GM18867 (cell line): ENCODE measurements around the gene SEC31A.
"Not testable (repeated sequence)": the region's sequence is repeated elsewhere in the genome, so short reads cannot be mapped to it uniquely, and the experiment has no call there.

ENCODE experiments used
- ATAC-seq: cut with Tn5 transposase; IDR thresholded peaks from one replicate; pipeline ENCODE4 v1.9.1; 2021; ENCODE audit warnings: mild to moderate bottlenecking, moderate library complexity; ENCODE audit not compliant: unreplicated experiment

The SEC31A gene

GRCh38 chr4:82839624-82840023 lies 51.3 kb downstream of the SEC31A start:
- no peak for ATAC-seq

GRCh38 chr4:82833696-82834313 lies 57.1 kb downstream of the SEC31A start:
- no peak for ATAC-seq

GRCh38 chr4:82833060-82833459 lies 57.9 kb downstream of the SEC31A start:
- not testable (repeated sequence) for ATAC-seq

DNA sequence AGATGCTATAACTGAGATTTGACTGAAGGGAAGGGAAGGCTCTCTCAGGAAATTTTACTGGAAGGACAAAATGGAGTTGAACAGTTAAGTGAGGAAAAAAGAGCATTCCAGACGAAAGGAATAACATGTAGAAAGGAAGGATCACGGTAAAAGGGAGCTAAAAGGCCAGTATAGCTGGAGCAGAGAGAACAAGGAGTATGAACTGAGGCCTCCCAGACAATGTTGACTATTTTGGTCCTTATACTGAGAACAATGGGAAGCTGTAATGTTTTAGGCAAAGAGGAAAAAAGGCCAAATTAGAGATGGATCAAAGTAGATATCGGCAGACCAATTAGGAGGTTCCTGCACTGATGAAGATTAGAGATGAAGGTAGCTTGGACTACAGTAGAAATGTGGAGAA lies 65.5 kb downstream of the SEC31A start:
- no peak for ATAC-seq

DNA sequence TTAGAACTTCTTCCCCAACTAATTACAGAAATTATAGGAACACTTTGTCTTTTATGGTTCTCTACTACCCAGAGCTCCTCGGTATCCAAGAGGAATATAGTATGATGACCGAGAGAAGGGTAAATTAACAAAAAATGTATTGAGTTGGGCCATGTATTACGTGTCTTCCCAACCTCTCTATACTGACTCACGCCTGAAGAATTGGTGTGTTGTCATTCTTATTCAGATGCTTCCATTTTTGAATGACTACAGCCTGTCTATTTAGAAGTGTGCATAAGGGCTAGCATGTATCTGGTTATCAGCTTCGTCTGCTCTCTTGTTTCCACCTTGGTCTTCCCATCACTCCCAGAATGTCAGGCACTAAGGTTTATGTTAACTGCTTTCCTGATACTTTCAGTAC lies 67.9 kb downstream of the SEC31A start:
- no peak for ATAC-seq

DNA sequence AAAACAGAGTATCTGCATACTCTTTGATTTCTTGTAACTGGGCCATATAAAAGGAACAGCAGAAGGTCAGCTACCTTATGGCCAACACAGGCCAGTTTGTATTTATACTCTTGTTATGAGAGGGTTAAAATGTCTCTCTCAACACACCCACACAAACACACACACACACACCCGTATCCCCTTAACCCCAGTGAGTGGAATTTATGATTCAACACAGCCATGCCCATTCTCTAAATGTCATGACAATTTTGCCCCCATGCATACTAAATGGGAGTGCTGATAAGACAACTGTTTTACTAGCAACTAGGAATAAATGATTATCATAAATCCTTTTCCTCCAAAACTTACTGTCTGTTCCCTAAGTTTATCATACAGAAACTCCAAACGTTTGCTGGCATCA lies 70.3 kb downstream of the SEC31A start:
- ATAC-seq, result no peak

DNA sequence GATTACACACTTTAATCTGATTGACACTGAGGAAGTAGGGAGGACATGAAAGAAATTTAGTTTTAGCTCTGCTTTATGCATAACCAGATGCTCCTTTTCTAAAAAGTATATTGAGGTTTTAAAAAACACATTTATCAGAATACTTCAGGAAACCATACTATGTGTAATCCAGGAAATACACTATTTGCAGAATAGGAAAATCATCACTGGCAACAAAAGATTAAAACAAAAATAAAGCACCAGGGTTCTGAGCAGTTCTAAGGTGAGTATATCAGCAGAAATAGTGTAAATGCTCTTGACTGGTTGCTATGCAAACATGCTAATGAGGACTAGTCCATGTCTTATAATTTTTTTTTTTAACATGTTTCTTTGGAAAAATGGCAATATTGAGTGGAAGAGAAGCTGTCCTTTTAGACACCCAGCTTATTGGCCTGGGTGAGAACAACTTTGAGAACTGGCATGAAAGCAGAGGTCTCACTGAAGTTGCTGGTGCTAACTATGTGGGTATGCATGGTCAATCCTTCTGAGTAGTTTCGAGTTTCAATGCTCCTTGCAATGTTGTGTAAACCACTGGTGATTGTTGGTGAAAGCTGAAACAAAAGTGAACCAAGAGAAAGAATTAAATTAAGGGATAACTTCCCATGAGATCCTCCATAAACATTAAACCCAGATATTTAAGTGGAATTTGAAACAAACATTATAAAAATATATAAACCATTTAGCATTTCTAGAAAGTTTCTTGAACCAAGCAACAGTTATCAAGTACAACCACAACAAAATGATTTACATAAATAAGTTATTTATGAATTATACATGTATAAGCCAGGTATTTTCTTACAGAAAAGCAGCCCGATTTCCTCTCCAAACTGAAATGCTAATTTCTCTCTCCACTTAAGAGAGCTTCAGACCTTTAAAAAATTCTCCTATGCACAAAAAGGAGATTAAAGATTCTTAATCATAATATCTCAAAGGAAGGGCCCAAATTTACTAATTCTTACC lies 72.0 kb downstream of the SEC31A start:
- ATAC-seq, result peak; percentile 70

- ATAC-seq, result not testable (repeated sequence)
Measured at GRCh38 chr4:82816874-82817273, 74.1 kb downstream of the SEC31A start.

DNA sequence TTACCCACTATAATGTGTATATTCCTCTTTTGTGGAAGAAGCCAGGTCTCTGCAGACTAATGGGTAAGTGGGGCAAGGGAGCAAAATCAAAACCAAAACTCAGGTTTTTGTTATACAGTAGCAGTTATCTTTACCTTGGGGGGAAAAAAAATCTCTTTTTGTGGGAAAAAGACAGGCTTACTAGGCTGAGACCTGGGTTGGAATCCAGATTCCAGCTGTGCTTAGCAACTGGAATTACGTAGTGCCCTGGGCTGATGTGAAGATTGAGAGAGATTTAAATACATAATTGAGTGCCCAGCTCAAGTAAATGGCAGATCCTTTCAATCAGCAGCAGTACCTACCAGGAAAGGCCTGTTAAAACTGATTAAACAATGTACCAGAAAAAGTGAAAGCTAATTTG lies 76.9 kb downstream of the SEC31A start:
- no peak for ATAC-seq

DNA sequence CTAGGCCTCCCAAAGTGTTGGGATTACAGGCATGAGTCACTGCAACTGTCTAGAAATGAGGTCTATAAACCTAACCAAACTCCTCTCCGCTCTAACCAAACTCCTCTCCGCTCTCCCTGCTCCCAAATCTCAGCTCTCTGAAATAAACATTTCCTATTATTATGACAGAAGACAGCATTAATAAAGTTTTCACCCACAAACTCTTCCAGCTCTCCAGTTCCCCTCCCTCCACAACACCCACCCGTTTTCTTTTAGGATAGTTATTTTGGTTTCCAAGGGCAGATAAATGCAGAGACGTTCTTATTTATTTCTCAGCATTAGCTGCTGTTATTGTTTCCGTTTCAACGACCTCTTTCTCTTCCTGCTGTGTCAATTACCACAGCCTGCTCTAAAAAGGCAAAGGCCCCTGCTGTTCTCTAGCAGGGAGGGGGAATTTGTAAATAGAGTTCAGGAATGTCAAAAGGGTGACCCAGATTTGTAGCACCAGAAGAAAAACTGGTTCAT lies 79.1 kb downstream of the SEC31A start:
- no peak for ATAC-seq

GRCh38 chr4:82811392-82811791 lies 79.6 kb downstream of the SEC31A start:
- ATAC-seq, result no peak

- no peak for ATAC-seq
Measured at GRCh38 chr4:82810176-82810575, 80.8 kb downstream of the SEC31A start.

DNA sequence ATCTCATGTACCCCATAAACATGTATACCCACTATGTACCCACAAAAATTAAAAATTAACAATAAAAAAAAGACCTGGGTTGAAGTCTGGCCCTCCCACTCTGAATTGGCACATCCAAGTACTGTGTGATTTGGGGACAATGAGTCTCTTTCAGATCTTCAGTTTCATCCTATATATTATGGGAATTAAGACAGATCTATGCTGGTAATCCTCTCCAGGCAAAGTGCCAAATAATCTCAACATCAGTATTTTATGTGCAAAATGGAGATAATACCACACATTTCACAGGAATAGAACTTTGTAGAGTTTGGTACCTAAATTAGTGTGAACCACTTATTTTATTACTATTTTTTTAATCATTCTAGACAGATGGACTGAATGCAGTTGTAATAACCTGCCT lies 81.3 kb downstream of the SEC31A start:
- no peak for ATAC-seq

GRCh38 chr4:82803746-82804145 lies 87.2 kb downstream of the SEC31A start:
- ATAC-seq, result no peak

DNA sequence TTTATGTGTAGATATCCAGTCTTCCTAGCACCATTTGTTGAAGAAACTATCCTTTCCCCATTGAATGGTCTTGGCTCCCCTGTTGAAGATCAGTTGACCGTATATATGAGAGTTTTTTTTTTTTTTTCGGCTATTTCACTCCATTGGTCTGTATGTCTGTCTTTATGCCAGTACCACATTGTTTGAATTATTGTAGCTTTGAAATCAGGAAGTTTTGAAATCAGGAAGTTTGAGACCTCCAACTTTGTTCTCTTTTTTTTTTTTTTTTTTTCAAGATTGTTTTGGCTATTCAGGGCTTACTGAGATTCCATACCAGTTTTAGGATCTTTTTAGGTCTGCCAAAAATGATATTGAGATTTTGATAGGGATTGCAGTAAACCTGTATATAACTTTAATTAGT lies 88.0 kb downstream of the SEC31A start:
- no peak for ATAC-seq

DNA sequence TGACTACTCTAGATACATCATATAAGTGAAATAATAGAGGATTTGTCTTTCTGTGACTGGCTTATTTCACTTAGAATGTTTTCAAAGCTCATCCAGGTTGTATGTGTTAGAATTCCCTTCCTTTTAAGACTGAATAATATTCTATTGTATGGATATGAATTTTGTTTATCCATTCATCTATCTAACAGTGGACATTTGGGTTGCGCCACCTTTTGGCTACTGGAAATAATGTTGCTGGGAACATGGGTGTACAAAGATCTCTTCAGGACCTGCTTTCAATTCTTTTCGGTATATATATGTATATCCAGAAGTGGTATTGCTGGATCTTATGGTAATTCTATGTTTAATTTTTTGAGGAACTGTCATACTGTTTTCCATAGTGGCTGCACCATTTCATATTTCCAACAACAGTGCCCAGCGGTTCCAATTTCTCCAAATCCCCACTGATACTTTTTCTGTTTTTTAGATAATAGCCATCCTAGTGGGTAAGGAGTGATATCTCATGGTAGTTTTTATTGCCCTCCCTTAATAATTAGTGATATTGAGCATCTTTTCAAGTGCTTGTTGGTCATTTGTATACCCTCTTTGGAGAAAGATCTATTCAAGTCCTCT lies 88.9 kb downstream of the SEC31A start:
- ATAC-seq, result no peak

- peak; percentile 28 for ATAC-seq
Measured at GRCh38 chr4:82799006-82799881, 91.7 kb downstream of the SEC31A start.

GRCh38 chr4:82798168-82799005 lies 92.6 kb downstream of the SEC31A start, which contains the start of gene SCD5:
TSS of gene SCD5 (minus strand) at chr4:82798796. CDS start at chr4:82798537, 259 bp downstream.
- peak; percentile 97 for ATAC-seq

GRCh38 chr4:82797405-82798111 lies 93.4 kb downstream of the SEC31A start:
- ATAC-seq, result no peak
